Endothelial cell of hepatic sinusoid (primary cell): ENCODE data around the gene HMGXB3.

Experiments used
- in situ Hi-C: cut with HindIII; loops from 2 replicates; pipeline ENCODE4 v1.10.0; 2017; ENCODE audit warnings: low sequenced_read_pairs

The HMGXB3 gene

DNA sequence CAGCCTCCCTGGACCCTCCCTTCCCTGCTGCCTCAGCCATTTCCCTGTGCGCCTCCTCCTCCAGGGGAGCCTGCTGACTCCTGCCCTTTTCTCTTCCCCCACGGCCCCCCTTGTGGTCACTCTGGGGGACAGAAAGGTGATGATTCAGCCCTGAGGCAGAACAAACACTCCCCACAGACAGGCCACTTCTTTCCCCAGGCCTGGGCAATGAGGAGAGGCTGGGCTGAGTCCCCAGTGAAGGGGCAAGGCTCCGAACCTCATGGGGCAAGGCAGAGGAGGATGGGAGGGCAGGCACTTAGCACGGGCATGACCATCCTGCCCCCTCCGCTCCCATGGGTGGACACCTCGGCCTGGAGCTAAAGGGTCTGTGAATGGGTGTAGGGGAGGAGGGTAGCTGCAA is 64.8 kb downstream of the HMGXB3 start:
- in situ Hi-C loops, result no loop called here

DNA sequence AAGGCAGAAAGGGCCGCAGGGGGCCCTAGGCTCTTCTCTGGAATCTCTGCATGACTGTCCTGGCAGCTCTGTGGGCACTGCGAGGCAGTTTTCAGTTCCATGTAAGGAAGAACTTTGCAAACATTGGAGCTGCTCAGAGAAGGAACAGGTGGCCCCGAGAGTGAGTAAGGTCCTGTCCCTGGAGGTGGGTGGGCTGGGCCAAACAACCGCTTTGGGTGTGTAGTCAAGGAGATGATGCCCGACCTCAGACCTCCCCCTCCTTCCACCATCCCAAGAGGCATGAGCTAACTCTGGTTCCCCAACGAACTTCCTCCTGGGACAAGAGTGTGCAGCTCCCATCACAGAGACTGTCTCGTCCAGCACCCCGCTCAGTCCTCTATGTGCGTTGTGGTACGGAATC is 65.3 kb downstream of the HMGXB3 start:
- in situ Hi-C loops, result no loop called here

DNA sequence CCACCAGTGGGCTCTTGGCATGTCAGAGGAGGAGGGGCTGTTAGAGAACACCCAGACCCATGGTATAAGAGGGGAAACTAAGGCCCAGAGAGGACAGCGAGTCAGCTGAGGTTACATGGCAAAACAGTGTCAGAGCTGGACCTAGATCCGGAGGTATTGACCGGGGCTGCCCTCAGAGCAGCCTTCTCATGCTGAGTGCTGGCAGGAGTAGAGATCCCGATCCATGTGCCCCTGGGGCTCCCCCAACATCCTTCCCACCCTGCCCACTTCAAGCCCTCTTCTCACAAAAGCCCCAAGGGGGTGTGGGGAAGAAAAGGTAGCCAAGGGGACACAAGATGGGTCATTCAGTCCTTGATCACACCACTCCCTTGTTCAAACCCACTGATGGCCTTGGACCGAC is 65.9 kb downstream of the HMGXB3 start:
- in situ Hi-C loops, result no loop called here

DNA sequence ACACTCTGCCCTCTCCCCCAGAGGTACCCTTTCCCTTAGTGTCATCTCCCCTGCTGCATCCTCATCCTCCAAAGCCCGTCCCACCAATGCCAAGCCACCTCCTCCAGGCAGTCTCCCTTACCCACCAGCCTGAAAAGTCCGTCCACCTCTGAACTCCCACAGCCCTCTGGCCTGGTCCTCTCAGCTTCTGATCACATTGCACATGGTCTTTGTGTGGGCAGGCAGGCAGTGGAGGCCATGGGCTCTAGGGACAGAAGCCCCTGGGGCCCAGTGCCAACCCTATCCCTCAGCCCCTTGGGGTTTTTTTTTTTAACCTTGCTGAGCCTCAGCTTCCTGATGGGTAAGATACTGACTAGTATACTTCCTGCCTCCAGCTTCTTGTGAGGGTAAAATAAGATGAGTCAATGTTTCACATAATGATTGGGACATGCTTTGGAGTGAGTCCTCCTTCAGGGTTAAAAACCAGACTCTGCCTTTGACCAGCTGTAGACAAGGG is 66.4 kb downstream of the HMGXB3 start:
- in situ Hi-C loops, result no loop called here

DNA sequence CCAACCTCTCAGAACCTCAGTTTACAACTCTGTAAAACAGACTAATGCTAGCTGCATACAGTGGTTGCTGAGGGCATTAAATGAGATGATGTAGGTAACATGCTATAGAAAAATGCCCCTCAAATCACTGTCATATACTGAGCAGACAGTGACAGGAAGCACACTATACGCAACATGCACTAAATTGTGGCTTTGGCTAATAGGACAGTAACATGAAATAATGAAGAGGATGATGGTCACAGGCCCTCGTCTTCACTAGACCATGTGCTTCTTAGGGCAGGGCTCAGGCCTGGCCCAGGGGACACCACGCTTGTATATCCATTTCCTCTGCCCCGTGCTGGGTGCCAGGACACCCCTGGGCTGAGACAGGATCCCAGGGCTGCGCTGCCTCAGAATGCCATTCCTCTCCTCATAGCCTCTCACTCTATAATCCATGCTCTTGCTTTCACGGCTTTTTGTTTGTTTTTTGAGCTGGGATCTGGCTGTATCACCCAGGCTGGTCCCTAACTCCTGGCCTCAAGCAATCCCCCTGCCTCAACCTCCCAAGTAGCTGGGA is 66.9 kb downstream of the HMGXB3 start:
- in situ Hi-C loops, result no loop called here

DNA sequence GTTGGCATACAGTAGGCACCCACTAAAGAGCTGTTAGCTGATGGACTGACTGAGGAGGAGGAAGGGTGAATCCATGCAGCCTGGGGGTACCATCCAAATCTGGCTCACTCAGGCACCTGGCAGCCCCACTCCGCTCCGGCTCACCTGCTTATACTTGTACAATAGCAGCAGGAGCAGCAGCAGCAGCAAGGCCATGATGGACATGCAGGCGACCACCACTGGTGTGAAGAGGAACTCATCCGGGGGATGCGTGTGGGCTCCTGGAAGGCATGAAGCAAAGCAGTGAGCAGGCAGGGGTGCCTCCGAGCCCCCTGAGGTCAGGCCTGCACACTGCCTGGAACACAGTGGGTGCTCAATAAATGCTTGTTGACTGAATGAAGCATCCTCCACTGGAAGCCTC is 67.5 kb downstream of the HMGXB3 start:
- in situ Hi-C loops, result no loop called here

DNA sequence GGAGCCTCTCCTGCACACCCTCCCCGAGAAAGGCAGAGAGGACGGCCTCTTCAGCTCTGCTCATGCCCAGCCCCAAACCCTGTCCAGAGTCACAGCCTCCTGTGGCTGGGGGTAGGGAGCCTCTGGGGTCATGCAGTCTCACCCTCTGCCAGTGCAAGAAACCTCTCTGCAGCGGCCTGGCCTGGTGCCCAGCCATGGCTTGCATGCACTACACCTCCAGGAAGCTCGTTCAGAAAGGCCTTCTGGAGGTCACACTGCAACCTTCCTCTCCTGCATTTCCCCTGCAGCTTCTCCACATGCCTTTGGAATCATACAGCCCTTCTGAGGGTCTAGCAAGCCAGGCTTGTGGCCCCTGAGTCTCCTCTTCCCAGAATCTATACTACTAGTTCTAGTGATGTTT is 67.9 kb downstream of the HMGXB3 start:
- in situ Hi-C loops, result no loop called here

DNA sequence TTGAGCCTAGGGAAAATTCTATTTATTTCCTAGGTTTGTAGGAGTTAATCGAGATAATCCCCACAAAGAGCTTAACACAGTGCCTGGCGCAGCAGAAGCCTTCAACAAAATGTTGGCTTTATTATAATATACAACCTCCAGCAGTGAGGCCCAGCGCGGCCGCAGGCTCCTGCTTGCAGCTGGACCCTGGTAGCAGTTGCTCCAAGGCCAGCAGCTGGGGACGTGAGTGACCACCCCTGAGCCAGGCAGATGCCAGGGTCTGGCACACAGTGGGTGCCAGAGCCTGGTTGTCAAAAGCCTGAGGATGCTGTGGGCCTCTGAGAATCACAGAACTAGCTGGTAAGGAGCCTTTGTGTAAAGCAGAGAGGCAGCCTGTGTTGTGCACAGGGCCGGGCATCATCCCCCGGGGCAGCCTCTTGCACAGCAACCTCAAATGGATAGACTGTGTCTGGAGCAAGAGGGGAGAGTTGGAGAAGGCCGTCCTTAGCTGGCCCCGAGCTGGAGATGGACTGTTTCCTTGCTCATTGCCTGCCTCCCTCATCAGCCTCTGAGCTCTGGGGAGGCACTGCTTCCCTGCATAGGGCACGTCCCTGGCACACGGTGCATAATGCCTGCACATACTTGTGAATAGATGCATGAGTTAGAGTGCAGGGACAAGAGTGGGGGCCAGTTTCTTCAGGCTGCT is 68.6 kb downstream of the HMGXB3 start:
- in situ Hi-C loops, result no loop called here

DNA sequence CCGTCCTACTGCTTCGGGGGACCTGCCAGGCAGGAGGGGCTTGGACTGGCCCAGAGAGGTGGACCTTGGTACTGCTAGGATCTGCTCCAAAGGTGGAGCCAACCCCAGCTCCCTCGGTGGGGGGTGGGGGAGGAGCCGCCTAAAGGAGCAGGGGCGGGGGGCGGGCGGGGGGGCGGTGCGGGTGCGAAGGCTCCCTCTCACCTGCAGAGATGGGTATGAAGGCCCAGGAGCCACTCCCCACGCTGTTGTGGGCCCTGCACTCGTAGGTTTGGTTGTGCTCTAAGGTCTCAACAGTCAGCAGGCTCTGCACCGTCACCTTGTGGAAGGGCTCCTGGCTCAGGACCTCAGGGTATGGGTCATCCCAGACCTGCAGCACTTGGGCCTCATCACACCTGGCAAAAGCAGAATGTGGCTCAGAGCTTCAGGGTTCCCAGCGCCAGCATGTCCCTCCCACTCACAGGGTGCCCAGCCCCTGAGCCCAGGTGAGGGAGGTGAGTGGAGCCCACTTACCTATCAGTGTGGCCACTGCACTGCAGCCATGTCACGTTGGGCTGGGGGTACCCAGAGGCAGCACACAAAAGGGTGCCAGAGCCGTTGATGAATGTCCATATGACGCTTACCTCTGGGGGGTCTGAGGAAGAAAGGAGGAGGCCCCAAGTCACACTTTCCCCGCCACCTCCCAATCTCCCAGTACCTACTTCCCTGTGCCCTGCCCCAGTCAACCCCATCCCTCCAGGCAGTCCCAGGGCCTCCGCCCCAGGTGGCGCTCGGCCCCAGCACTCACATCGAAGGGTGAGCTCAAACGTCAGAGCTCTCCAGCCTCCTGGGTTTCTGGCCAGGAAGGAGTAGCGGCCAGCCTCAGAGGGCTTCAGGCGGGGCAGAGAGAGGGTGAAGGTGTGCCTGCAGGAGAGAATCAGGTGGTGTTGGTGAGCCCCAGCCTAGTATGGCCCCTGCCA is 69.4 kb downstream of the HMGXB3 start:
- in situ Hi-C loops, result loop anchor here (5.0 kb wide), 1 partner anchor 87 kb away; the partner anchor contains the start of gene PDGFRB

DNA sequence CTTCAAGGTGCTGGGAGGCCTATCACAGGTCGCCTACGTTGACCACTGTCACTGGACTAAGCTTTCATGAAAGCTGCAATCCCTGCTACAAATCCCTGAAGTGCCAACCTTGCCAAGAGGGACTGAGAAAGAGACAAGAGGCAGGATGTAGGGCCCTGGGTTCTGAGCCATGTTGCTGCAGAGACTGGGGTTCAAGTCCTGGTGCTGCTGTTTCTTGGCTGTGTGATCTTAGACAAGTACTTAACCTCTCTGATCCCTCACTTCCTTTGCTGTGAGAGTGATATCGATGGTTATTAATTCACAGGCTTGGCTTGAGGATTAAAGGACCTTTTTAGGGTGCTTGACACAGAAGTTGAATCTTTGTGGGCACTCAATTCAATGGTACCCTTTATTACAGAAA is 70.3 kb downstream of the HMGXB3 start:
- in situ Hi-C loops, result loop anchor here (5.0 kb wide), 1 partner anchor 86 kb away; the partner anchor contains the start of gene PDGFRB

DNA sequence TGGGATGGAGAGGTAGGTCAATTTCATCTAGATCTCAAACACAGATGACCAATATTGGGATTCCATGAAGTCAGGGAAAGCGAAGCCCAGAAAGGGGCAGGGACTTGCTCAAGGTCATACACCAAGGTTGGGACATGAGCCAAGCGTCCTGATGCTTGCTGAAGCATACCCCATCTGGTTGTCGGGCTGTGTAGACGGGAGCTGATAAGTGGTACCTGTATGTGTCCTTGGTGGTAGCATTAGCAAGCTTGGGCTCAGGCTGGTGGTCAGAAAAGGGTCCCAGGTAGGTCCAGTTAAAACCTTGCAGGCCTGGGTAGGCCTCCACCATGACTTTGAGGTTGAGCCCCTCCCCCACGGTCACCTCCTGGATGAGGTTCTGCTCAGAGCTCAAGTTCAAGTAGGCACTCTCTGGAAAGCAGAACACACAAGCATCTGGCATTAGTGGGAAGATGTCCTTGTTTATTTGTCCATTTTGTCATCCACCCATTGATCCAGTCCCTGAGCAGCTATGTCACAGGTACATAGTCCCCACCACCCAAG is 72.6 kb downstream of the HMGXB3 start:
- in situ Hi-C loops, result loop anchor here (5.0 kb wide), 1 partner anchor 84 kb away; the partner anchor contains the start of gene PDGFRB

DNA sequence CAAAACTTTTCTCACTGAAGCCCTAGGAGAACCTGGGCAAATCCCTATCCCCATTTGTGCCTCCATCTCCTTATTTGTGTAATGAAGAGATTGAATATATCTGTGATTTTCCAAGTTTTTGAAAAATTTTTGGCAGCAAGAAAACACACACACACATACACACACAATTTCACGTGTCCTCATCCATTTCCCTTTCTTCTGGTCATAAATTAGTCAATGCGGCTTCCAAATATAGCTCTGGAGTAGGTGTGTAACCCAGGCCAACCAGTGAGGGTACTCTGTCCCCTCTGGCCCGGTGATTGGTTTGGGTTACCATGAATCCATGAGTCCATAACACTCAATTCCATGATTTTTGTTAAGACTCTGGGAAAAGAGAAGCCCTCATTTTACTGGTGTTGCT is 73.1 kb downstream of the HMGXB3 start:
- in situ Hi-C loops, result loop anchor here (5.0 kb wide), 1 partner anchor 84 kb away; the partner anchor contains the start of gene PDGFRB

DNA sequence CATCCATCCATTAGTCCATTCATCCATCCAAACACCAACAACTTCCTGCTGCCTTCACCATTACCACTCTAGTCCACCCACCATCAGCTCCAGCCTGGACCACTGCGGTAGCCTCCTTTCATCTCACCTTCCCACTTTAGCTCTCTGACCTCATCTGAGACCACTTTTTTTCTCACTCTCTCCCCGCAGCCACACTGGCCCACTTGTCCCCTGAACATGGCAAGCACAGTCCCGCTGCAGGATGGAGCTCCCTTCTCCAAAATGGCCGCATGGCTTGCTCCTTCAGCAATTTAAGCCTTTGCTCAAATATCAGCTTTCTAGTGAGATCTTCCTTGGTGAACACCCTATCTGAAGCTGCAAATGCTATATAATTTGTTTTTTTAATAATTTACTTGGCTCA is 74.7 kb downstream of the HMGXB3 start:
- in situ Hi-C loops, result no loop called here

DNA sequence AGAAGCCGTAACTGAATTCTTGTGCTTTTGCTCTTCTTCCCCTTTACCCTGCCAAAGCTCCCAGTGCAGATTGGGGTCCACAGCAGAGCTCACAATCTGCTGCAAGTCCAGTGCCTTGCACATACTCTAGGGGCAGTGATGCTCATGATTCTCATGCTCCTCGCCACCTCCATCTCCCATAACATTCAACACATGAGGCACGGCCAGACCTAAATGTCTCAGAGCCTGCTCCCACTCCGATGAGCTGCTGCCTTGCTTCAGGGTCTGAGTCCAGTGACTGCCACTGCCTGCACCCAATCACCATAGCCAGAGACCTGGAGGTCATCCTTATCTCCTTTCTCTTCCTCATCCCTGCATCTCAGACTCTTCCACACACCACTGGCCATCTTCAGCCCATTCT is 75.3 kb downstream of the HMGXB3 start:
- in situ Hi-C loops, result no loop called here

DNA sequence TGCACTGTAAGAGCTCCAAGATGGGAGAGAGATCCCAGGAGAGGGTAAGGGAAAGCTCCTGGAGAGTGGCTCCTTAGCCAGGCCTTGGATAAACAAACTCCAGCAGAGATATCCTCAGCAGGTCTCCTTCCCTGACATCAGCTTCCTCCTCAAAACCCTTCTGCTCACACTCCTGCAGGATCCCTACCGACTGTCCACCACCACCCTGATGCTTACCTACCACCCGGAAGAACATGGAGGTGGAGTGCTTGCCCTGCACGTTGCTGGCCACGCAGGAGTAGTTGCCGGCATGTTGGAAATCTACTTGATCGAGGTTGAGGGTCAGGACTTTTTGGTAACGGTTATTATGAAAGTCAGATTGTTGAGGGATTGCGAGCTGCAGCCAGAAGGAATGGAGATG is 76.5 kb downstream of the HMGXB3 start:
- in situ Hi-C loops, result no loop called here

DNA sequence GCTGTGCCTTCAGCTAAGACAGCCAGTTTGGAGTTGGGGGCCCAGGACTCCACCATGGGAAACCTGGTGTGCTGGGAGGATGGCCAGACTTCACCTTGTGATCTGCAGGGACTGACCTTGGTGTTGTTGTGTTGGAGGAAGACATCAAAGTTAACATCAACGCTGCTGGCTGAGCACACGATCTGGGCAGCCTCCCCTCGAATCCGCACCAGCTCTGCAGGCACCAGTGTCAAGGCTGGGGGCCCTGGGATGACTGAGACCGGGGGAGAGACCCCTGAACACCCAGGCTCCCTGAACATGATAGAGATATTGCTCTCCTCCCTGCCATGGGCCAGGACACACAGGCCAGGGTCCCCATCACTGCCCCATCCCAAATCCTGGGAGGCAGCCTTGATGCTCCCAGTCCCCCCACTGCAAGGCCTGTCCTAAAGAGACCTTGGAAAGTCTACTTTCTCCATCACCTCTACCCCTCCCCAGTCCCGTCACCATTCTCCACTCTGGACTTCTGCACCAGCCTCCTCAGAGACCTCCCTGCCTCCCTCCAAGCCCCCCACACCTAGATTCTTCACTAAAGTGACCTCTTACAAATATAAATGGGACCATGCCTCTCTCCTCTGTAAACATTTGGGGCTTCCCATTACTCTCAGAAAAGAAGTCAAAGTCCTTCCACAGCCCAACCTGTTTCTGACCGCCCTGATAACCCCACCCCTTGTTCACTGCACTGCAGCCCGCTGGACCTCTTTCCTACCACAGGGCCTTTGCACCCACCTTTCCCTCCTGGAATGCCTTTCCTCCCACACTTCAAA is 77.7 kb downstream of the HMGXB3 start:
- in situ Hi-C loops, result no loop called here

DNA sequence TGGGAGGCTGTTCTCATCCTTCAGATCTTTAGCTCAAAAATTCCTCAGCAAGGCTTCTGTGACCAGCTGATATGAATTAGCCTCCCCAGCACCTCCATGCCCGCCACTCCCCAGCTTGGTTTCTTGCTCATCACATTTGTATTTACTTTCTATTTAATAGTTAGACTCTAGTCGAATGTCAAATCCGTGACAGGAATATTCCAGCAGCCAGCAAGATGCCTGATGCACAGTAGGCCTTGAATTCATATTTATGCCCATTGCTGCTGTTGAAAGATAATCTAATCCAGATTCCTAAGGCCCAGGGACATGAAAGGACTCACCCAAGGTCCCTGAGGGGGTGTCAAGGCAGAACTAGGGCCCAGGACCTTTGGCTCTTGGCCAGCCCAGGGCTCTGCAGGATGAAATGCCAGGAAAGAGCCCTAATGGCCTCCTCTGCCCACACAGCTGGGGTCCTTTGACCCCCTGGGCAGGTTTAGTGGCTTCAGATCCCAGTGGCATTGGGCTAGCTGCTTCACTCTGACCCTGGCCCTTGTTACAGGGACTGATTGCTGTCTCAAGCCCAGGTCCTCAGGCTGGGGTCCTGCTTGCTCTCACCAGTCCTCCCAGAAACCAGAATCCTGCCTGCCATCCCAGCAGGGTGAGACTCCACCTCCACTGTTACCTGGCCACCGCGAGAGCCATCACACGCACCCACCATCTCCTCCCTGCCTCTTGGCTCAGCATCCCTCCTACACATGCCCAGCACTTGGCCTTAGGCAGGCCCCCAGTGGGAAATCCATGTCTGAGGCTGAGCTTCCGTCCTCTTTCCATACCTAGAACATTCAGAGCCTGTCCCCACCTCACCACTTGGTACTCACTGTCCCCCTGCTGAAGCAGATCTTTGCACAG is 78.5 kb downstream of the HMGXB3 start:
- in situ Hi-C loops, result no loop called here

DNA sequence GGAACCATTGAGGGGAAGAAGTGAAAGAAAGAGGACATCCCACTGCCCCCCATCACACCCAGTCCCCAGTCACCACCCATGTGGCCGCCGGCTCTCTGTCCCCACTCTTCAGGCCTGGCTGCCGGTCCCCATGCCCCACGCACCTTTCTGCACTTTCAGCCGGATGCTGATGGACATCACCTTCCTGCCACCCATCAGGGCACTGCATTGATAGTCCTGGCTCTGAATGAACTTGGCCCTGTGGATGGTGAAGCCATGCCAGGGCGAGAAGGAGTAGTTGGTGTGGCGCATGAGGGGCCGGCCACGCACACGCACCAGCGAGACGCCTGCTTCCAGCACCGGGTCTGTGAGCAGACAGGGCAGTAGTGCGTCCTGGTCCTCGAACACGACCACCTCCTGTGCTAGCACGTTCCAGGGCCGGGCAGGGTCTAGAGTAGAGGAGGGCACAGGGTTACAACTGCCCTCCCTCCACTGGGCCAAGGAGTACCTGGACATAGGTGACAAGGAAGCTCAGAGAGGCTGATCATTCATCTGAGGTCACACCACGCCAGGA is 79.4 kb downstream of the HMGXB3 start:
- in situ Hi-C loops, result no loop called here
